ENCODE data around the gene UPK3BL2. TPM values are rescaled to one million over a fixed set of nuclear protein-coding genes. Genes with fewer than 3 reads are reported as not detected.
"Not testable (repeated sequence)": the region's sequence is repeated elsewhere in the genome, so short reads cannot be mapped to it uniquely, and the experiment has no call there.

UPK3BL2 gene
- total RNA-seq, 6 experiments from 2014 or later: 0.43 to 10.8 (median 7.9) TPM; not detected in 1

GRCh38 chr7:102572261-102573239 is 29.1 kb upstream of the UPK3BL2 start, which contains the start of gene POLR2J3:
TSS of gene POLR2J3 (minus strand) at chr7:102572583. CDS start at chr7:102572521, 62 bp downstream.
- peak; percentile 16 for TF ChIP-seq POLR2A (IDR thresholded peaks at IDR 0.05)
- peak; percentile 24 to 75 (median 64) for TF ChIP-seq CTCF (IDR thresholded peaks at IDR 0.05)
- H3K27me3 ChIP-seq; H3K4me1 ChIP-seq; H3K9me3 ChIP-seq; H3K36me3 ChIP-seq; intact Hi-C loops (cut with DNase I): not testable (repeated sequence)
- DNase-seq: peak; percentile 95 to 100 (median 95)
- Histone ChIP-seq H3K27ac (peak within 1 kb of the TSS in 2 of 3 donors; percentile 64 to 71), H3K4me3 (peak within 1 kb of the TSS; percentile 53 to 98 (median 73))
- peak; percentile 92 to 95 (median 94) for ATAC-seq
- 0% methylated on average over 26 of the region's 64 CpGs for WGBS (ENCODE audit: insufficient coverage, low coverage, low lambda C conversion rate, missing lambda C conversion rate)

- H3K4me1 ChIP-seq; intact Hi-C loops (cut with DNase I); H3K4me3 ChIP-seq; H3K9me3 ChIP-seq; H3K36me3 ChIP-seq; H3K27me3 ChIP-seq; H3K27ac ChIP-seq; ATAC-seq: not testable (repeated sequence)
- WGBS (ENCODE audit: insufficient coverage, low coverage, low lambda C conversion rate, missing lambda C conversion rate): no CpG with 5 or more reads among the region's 11 CpGs
- DNase-seq: peak in 2 of 3 donors; percentile 30 to 35
These were observed 25.1 kb upstream of the UPK3BL2 start for GRCh38 chr7:102568620-102569019.

- WGBS (ENCODE audit: insufficient coverage, low coverage, low lambda C conversion rate, missing lambda C conversion rate): no CpG with 5 or more reads among the region's 6 CpGs
- ATAC-seq: peak in 2 of 4 donors; percentile 43 to 57
These were observed 7.4 kb upstream of the UPK3BL2 start, which contains the start of gene SPDYE2 for GRCh38 chr7:102550808-102551422. TSS of gene SPDYE2 (plus strand) at chr7:102551226. CDS start at chr7:102553256, 2,030 bp downstream.

GRCh38 chr7:102546353-102546752 is 2.9 kb upstream of the UPK3BL2 start:
- H3K27me3 ChIP-seq; H3K27ac ChIP-seq; DNase-seq; H3K9me3 ChIP-seq; H3K36me3 ChIP-seq; H3K4me3 ChIP-seq; ATAC-seq; H3K4me1 ChIP-seq; intact Hi-C loops (cut with DNase I): not testable (repeated sequence)
- WGBS (ENCODE audit: insufficient coverage, low coverage, low lambda C conversion rate, missing lambda C conversion rate): no CpG with 5 or more reads among the region's 6 CpGs

More at GRCh38 chr7:102550808-102551422, 7.4 kb upstream of the UPK3BL2 start, which contains the start of gene SPDYE2:
- H3K36me3 ChIP-seq; H3K27ac ChIP-seq; H3K4me1 ChIP-seq; H3K4me3 ChIP-seq; DNase-seq; intact Hi-C loops (cut with DNase I); H3K9me3 ChIP-seq; H3K27me3 ChIP-seq: not testable (repeated sequence)

- intact Hi-C loops (cut with DNase I); H3K9me3 ChIP-seq; H3K4me1 ChIP-seq; H3K4me3 ChIP-seq; ATAC-seq; H3K27me3 ChIP-seq; DNase-seq; H3K36me3 ChIP-seq; H3K27ac ChIP-seq: not testable (repeated sequence)
- no CpG with 5 or more reads among the region's 12 CpGs for WGBS (ENCODE audit: insufficient coverage, low coverage, low lambda C conversion rate, missing lambda C conversion rate)
These were observed 1.8 kb upstream of the UPK3BL2 start for GRCh38 chr7:102545288-102545687.

GRCh38 chr7:102544372-102544771 is 876 bp upstream of the UPK3BL2 start:
- H3K9me3 ChIP-seq; intact Hi-C loops (cut with DNase I); H3K4me1 ChIP-seq; H3K27ac ChIP-seq; H3K27me3 ChIP-seq; H3K4me3 ChIP-seq; H3K36me3 ChIP-seq; DNase-seq: not testable (repeated sequence)
- ATAC-seq: peak in 2 of 4 donors; percentile 4 to 5
- no CpG with 5 or more reads among the region's 1 CpG for WGBS (ENCODE audit: insufficient coverage, low coverage, low lambda C conversion rate, missing lambda C conversion rate)

GRCh38 chr7:102542771-102543170 is 725 bp downstream of the UPK3BL2 start:
- H3K36me3 ChIP-seq; H3K4me3 ChIP-seq; intact Hi-C loops (cut with DNase I); H3K27me3 ChIP-seq; H3K9me3 ChIP-seq; ATAC-seq; H3K27ac ChIP-seq; DNase-seq; H3K4me1 ChIP-seq: not testable (repeated sequence)
- WGBS (ENCODE audit: insufficient coverage, low coverage, low lambda C conversion rate, missing lambda C conversion rate): no CpG with 5 or more reads among the region's 11 CpGs

GRCh38 chr7:102542083-102542482 is 1.4 kb downstream of the UPK3BL2 start:
- H3K36me3 ChIP-seq; H3K4me1 ChIP-seq; H3K27me3 ChIP-seq; H3K9me3 ChIP-seq; DNase-seq; H3K4me3 ChIP-seq; intact Hi-C loops (cut with DNase I); H3K27ac ChIP-seq: not testable (repeated sequence)
- peak in 2 of 4 donors; percentile 6 to 8 for ATAC-seq
- WGBS (ENCODE audit: insufficient coverage, low coverage, low lambda C conversion rate, missing lambda C conversion rate): no CpG with 5 or more reads among the region's 8 CpGs

GRCh38 chr7:102540604-102541003 is 2.9 kb downstream of the UPK3BL2 start:
- H3K4me3 ChIP-seq; H3K27me3 ChIP-seq; H3K9me3 ChIP-seq; H3K27ac ChIP-seq; H3K4me1 ChIP-seq; DNase-seq; H3K36me3 ChIP-seq; intact Hi-C loops (cut with DNase I); ATAC-seq: not testable (repeated sequence)
- 97% methylated on average over 4 of the region's 6 CpGs for WGBS (ENCODE audit: insufficient coverage, low coverage, low lambda C conversion rate, missing lambda C conversion rate)

- H3K27me3 ChIP-seq; intact Hi-C loops (cut with DNase I); H3K4me3 ChIP-seq; H3K36me3 ChIP-seq; H3K27ac ChIP-seq; H3K9me3 ChIP-seq; H3K4me1 ChIP-seq; ATAC-seq; DNase-seq: not testable (repeated sequence)
- no CpG with 5 or more reads among the region's 8 CpGs for WGBS (ENCODE audit: insufficient coverage, low coverage, low lambda C conversion rate, missing lambda C conversion rate)
These were observed 8.4 kb downstream of the UPK3BL2 start for GRCh38 chr7:102535062-102535615.

Measured in right lobe of liver (tissue), 6 donors.